Right lobe of liver (tissue), 4 donors: Measurements from ENCODE around the gene CDC25A.

Experiments
- CTCF ChIP-seq, 4 donors: fragments of 200-600 bp in 3 of 4; fragments of 450-650 bp in 1 of 4; IDR thresholded peaks; one replicate each; pipeline versions ENCODE4 v1.5.1 to v1.8.0; 2016 to 2022; ENCODE audit warnings: antibody characterized with exemption in 4 of 4, mild to moderate bottlenecking in 2 of 4
- POLR2A ChIP-seq: fragments of 450-650 bp; IDR thresholded peaks from one replicate; pipeline ENCODE4 v1.6.1; 2017; ENCODE audit warnings: antibody characterized with exemption, mild to moderate bottlenecking
- donor health status: DM: no; HTN: no; CAD: no.
- donor health status: DM: no; HTN: no; CAD: no.
- donor health status: DM: no; HTN: yes; CAD: no.

DNA sequence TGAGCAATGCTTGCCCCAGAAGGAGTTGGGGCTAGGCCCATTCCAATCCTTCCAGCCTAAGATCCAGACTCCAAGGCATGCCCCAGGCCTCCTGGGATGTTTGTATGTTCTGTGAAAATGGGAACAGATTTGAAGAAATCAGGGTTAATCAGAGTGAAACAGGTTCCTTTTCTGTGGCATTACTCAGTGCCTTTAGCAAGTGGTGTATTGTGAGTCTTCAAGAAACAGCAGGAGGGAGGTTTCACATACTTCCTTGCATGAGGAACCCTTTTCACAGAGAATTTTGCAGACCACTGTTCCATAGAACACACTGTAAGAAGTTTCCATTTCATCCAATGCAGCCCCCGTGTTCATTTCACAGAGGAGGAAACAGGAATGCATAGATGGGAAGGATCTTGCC is 8.4 kb upstream of the CDC25A start:
- no peak for TF ChIP-seq POLR2A
- TF ChIP-seq CTCF (IDR thresholded peaks at IDR 0.05), result no peak
